Measurements from ENCODE around the gene MAD2L2. TPM values are rescaled to one million over a fixed set of nuclear protein-coding genes. Genes with fewer than 3 reads are reported as not detected.

The MAD2L2 gene
- 10 to 100 TPM; 25.9 to 39.0 (median 28.8) TPM for total RNA-seq
- polyA plus RNA-seq: 10 to 100 TPM; 39.1 to 61.8 (median 40.5) TPM
- long read RNA-seq, donor 1, transcript MAD2L2-207 (9 exons, 1,118 nt): major isoform, 29 of 32 reads
- long read RNA-seq, donor 1, partial matches to known transcripts: 1 of 32 reads
- long read RNA-seq, donor 1, other reads (novel, unspliced or antisense): 2 of 32 reads
- long read RNA-seq, donor 2, transcript MAD2L2-207 (9 exons, 1,118 nt): major isoform, 41 of 47 reads
- long read RNA-seq, donor 2, partial matches to known transcripts: 3 of 47 reads
- long read RNA-seq, donor 2, other reads (novel, unspliced or antisense): 2 of 47 reads

DNA sequence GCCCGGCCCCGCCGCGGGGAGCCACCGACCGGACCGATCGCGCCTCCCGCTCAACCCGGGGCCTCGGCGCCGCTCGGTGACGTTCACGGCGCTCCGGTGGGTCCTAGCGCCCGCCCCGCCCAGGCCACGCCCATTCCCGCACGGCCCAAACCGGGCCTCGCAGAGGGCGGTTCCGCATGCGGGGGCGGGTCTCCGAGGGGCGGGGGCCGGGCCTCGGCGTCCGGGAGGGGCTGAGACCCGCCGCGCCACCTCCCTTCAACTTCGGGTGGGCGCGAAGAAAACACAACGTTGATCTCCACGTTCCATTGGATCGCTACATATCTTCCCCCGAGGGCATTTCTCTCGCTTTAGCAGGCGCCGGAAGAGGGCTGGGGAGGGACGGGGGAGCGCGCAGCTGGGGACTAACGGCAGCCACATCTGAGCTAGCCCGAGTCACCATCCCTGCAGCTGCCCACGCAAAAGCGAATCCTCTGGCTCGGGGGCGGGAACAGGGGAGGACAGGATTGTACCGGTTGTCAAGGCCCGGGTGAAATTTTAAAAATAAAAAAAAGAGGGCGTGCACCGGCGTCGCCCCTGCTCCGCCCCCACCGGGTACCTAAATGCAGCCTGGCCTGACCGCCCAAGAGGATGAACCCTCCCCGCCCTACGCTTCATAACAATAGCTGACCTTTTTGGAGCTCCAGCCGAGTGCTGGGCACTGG lies at the start of gene MAD2L2:
TSS of gene MAD2L2 (minus strand) at position 78 of the 701 bp plus-strand sequence. CDS start 547 bp downstream, outside the sequence.
- Histone ChIP-seq H3K36me3 (ENCODE audit: insufficient read depth in 1 of 2, low read depth in 1 of 2) (peaks cover 0 to 10% of the 10 kb centered on the region in 2 donors), H3K4me3 (peak within 1 kb of the TSS; percentile 85), H3K4me1 (peaks cover 7% of the 10 kb centered on the region), H3K9me3 (no peaks in the 10 kb centered on the region), H3K27me3 (ENCODE audit: insufficient read depth in 3 of 3, low read length in 2 of 3) (no peaks in the 10 kb centered on the region), H3K27ac (peak within 1 kb of the TSS; percentile 85)
- 0 to 1% (median 1%) methylated on average over 49 to 71 of the region's 71 CpGs for WGBS, 3 donors
- intact Hi-C loops (cut with DNase I): no loop called here
- TF ChIP-seq, protein P1, sequence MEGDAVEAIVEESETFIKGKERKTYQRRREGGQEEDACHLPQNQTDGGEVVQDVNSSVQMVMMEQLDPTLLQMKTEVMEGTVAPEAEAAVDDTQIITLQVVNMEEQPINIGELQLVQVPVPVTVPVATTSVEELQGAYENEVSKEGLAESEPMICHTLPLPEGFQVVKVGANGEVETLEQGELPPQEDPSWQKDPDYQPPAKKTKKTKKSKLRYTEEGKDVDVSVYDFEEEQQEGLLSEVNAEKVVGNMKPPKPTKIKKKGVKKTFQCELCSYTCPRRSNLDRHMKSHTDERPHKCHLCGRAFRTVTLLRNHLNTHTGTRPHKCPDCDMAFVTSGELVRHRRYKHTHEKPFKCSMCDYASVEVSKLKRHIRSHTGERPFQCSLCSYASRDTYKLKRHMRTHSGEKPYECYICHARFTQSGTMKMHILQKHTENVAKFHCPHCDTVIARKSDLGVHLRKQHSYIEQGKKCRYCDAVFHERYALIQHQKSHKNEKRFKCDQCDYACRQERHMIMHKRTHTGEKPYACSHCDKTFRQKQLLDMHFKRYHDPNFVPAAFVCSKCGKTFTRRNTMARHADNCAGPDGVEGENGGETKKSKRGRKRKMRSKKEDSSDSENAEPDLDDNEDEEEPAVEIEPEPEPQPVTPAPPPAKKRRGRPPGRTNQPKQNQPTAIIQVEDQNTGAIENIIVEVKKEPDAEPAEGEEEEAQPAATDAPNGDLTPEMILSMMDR (IDR thresholded peaks at IDR 0.05): no peak
- ATAC-seq (peak; percentile 95 to 99 (median 98)), DNase-seq (peak; percentile 90 to 94)

DNA sequence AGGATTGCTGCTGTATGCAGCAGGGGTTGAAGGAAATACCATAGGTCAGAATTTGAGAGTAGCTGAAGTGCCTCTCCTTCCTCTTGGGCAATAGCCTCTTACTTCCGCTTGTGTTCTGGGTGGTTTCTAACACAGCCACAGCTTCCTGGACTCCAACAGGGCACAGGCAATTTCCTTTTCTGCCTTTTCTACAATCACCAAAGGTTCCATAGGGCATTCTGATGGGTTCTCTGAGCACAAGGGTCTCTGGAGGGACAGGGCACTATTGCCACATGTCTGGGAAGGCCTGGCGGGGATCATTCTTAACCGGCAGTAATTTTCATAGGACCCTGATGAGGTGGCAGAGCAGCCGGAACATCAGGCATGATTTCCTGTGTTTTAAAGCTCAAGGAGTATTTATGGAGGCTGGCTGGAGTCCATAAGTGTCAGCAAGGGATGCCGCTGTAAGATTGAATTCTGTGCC lies 49.5 kb upstream of the MAD2L2 start:
- H3K27me3 ChIP-seq (ENCODE audit: insufficient read depth in 3 of 3, low read length in 2 of 3): no peaks in the 10 kb centered on the region
- no peaks in the 10 kb centered on the region for H3K36me3 ChIP-seq (ENCODE audit: insufficient read depth in 1 of 2, low read depth in 1 of 2)
- no peak overlapping the region for H3K27ac ChIP-seq
- no peaks in the 10 kb centered on the region for H3K9me3 ChIP-seq
- H3K4me3 ChIP-seq: no peak overlapping the region
- ATAC-seq: peak in 1 of 4 donors; percentile 44
- intact Hi-C loops (cut with DNase I): loop anchor here in 1 of 2 donors (10.0 kb wide), 1 partner anchor 456 kb away; the partner anchor contains the start of gene UBIAD1
- H3K4me1 ChIP-seq: no peaks in the 10 kb centered on the region
- DNase-seq: no peak
- TF ChIP-seq, protein P1 (IDR thresholded peaks at IDR 0.05): no peak
- 48 to 64% (median 54%) methylated on average over 5 of the region's 5 CpGs for WGBS, 3 donors

DNA sequence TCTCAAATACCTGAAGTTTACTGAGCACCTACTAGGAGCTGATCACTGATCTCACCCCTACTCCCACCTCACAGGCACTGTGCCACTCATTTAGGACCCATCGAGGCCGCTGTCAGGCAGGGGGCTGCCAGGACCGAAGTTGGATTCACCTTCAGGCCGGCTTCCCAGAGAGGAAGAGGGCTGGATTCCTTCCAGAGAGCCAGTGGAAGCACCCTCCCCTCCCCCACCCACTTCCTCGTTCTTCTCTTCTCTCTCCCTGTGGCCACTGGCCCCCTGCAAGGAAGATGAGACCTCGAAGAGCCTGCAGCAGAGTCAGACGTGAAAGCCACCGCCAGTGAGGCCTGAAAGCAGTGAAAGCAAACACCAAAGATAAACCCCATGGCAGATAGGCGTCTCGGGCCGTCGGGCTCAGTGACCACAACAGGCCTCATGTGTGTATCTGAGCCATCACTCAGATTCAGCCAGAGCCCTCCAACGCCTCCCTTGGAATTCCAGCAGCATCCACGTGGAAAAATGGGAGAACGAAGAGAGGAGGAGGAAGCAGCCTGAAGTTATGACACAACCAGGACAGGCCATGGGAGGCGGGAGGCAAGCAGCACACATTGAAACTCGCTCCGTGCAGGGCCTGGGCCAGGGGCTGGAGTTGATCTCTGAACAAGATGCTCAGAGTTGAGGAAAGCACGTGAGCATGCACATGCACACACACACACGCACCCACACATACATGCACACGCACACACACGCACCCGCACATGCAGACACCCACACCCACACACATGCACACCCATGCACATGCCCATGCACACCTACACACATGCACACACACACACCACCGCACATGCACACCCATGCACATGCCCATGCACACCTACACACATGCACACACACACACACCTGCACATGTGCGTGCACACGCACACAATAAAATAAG lies 48.8 kb upstream of the MAD2L2 start:
- Histone ChIP-seq H3K4me1 (no peaks in the 10 kb centered on the region), H3K4me3 (no peak overlapping the region), H3K27me3 (ENCODE audit: insufficient read depth in 3 of 3, low read length in 2 of 3) (no peaks in the 10 kb centered on the region), H3K9me3 (no peaks in the 10 kb centered on the region), H3K27ac (no peak overlapping the region), H3K36me3 (ENCODE audit: insufficient read depth in 1 of 2, low read depth in 1 of 2) (no peaks in the 10 kb centered on the region)
- intact Hi-C loops (cut with DNase I): loop anchor here in 1 of 2 donors (10.0 kb wide), 1 partner anchor 455 kb away; the partner anchor contains the start of gene UBIAD1
- 67 to 70% (median 68%) methylated on average over 26 of the region's 26 CpGs for WGBS, 3 donors
- DNase-seq: no peak
- ATAC-seq: no peak
- TF ChIP-seq, protein P1 (IDR thresholded peaks at IDR 0.05): no peak

DNA sequence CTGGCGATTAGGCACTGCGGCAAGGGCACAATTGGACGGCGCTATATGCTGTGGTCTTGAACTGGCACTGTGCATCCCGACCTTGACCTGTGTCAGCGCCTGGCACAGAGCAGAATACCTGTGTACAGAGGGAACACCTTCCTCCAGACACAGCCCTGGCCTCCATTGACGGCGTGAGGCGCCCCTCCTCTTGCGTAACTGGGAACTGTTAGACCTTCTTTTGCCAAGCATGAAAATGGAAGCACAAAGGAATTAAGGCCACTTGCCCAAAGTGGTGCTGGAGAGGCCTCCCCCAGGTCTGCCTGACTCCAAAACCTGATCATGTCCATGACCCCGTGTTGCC lies 48.2 kb upstream of the MAD2L2 start:
- TF ChIP-seq, protein P1 (IDR thresholded peaks at IDR 0.05): no peak
- H3K4me3 ChIP-seq: no peak overlapping the region
- no peaks in the 10 kb centered on the region for H3K27me3 ChIP-seq (ENCODE audit: insufficient read depth in 3 of 3, low read length in 2 of 3)
- intact Hi-C loops (cut with DNase I): no loop called here
- H3K4me1 ChIP-seq: no peaks in the 10 kb centered on the region
- no peak for DNase-seq
- no peak for ATAC-seq
- no peaks in the 10 kb centered on the region for H3K36me3 ChIP-seq (ENCODE audit: insufficient read depth in 1 of 2, low read depth in 1 of 2)
- WGBS, 3 donors: 91 to 94% (median 91%) methylated on average over 11 of the region's 11 CpGs
- no peak overlapping the region for H3K27ac ChIP-seq
- H3K9me3 ChIP-seq: no peaks in the 10 kb centered on the region
